GM12878 (cell line): ENCODE measurements around the gene INO80. TPM values are rescaled to one million over a fixed set of nuclear protein-coding genes. Genes with fewer than 3 reads are reported as not detected.

Experiments used
- ATAC-seq: fragments of 200-7000 bp; cut with Tn5 transposase; 3 replicates; pipeline ENCODE4 v1.9.1; 2020; ENCODE audit warnings: mild to moderate bottlenecking, moderate library complexity
- BruUV-seq: library from RNA; stranded (reverse); fragments of 400-500 nt; replicated peaks from 2 replicates; lab custom pipeline; 2021; lab: Mats Ljungman, UMichigan
- CTCF ChIA-PET: fragments of 300-600 bp; sonication (Branson Sonifier 250); formaldehyde crosslinking; extraction: SDS; loops from one replicate; lab custom pipeline; 2021; ENCODE audit warnings: inconsistent platforms; lab: Yijun Ruan, JAX
- POLR2A ChIA-PET: fragments of 350-600 bp; formaldehyde crosslinking; extraction: SDS; loops from one replicate; lab custom pipeline; 2021; ENCODE audit warnings: inconsistent platforms; lab: Charles Lee
- RAD21 ChIA-PET: fragments of 300-600 bp; sonication (Branson Sonifier 250); formaldehyde crosslinking; loops from one replicate; lab custom pipeline; 2023; ENCODE audit warnings: antibody characterized with exemption; ENCODE audit not compliant: unreplicated experiment; lab: Charles Lee
- SMC1A ChIA-PET: fragments of 300-600 bp; sonication (Branson Sonifier 250); formaldehyde crosslinking; loops from one replicate; lab custom pipeline; 2023; ENCODE audit not compliant: unreplicated experiment, uncharacterized antibody; lab: Charles Lee
- DNase-seq: peaks from one replicate; pipeline ENCODE4 v3.0.0-alpha.2; 2011; ENCODE audit warnings: low read depth, low spot score
- FAIRE-seq: peaks from 3 replicates; lab custom pipeline; 2011; peaks lifted over from hg19 to GRCh38; lab: Jason Lieb, UNC
- H2AFZ ChIP-seq: 2 replicates; pipeline ENCODE4 v1.6.0; 2011; ENCODE audit warnings: low read depth, low read length, control low read depth; ENCODE audit not compliant: control insufficient read depth
- H3K27ac ChIP-seq: 2 replicates; pipeline ENCODE4 v1.5.1; 2011; ENCODE audit warnings: control low read depth; ENCODE audit not compliant: control insufficient read depth, insufficient read depth
- H3K27me3 ChIP-seq, 2 experiments: replicated peaks in 1 of 2; 2 replicates each; pipeline versions ENCODE4 v1.6.0 to v1.6.1; 2011; ENCODE audit warnings: low read length in 1 of 2; ENCODE audit not compliant: control insufficient read depth in 2 of 2, insufficient read depth in 2 of 2
- H3K36me3 ChIP-seq, 2 experiments: 2 replicates each; pipeline ENCODE4 v1.5.1; 2011; ENCODE audit warnings: low read length in 1 of 2; ENCODE audit not compliant: control insufficient read depth in 2 of 2, insufficient read depth in 2 of 2
- H3K4me1 ChIP-seq: 2 replicates; pipeline ENCODE4 v1.6.1; 2011; ENCODE audit warnings: mild to moderate bottlenecking, low read length, moderate library complexity, mixed read lengths; ENCODE audit not compliant: control insufficient read depth, insufficient read depth
- H3K4me2 ChIP-seq: 2 replicates; pipeline ENCODE4 v1.6.0; 2011; ENCODE audit warnings: control low read depth; ENCODE audit not compliant: control insufficient read depth, insufficient read depth
- H3K4me3 ChIP-seq: fragments of 200-600 bp; sonication (generic); 2 replicates; pipeline ENCODE4 v1.5.1; 2016
- H3K79me2 ChIP-seq: 2 replicates; pipeline ENCODE4 v1.6.0; 2011; ENCODE audit warnings: low read length; ENCODE audit not compliant: control insufficient read depth, insufficient read depth
- H3K9ac ChIP-seq: 2 replicates; pipeline ENCODE4 v1.8.0; 2011; ENCODE audit warnings: low read length, control low read depth, mixed read lengths; ENCODE audit not compliant: control insufficient read depth, insufficient read depth
- H3K9me3 ChIP-seq: replicated peaks from 3 replicates; pipeline ENCODE4 v1.5.1; 2011; ENCODE audit warnings: mild to moderate bottlenecking, low read length; ENCODE audit not compliant: control insufficient read depth, insufficient read depth
- H4K20me1 ChIP-seq: 2 replicates; pipeline ENCODE4 v1.6.0; 2011; ENCODE audit not compliant: control insufficient read depth, insufficient read depth
- ATF7 ChIP-seq: fragments of 450-650 bp; IDR thresholded peaks from 2 replicates; pipeline ENCODE4 v1.6.1; 2016; ENCODE audit warnings: low read depth, mild to moderate bottlenecking
- BMI1 ChIP-seq: fragments of 450-650 bp; IDR thresholded peaks from 2 replicates; pipeline ENCODE4 v1.6.1; 2016; ENCODE audit warnings: mild to moderate bottlenecking, moderate library complexity, borderline replicate concordance
- CBX3 ChIP-seq: fragments of 200-600 bp; sonication (generic); IDR thresholded peaks from 2 replicates; pipeline ENCODE4 v1.6.1; 2016; ENCODE audit warnings: low read depth, borderline replicate concordance
- ELK1 ChIP-seq: IDR thresholded peaks from 2 replicates; pipeline ENCODE4 v1.6.1; 2012; ENCODE audit warnings: low read depth, low read length, improper control_type of control experiment
- EP300 ChIP-seq, 2 experiments: fragments of 150-350 bp in 1 of 2; IDR thresholded peaks; 2 replicates each; pipeline ENCODE4 v1.6.1; 2011 to 2012; ENCODE audit warnings: low read depth in 2 of 2, low read length in 2 of 2, borderline replicate concordance in 1 of 2, improper control_type of control experiment in 1 of 2, inconsistent platforms in 1 of 2; ENCODE audit not compliant: control insufficient read depth in 1 of 2
- GABPA ChIP-seq: IDR thresholded peaks from 2 replicates; pipeline ENCODE4 v1.6.1; 2014; ENCODE audit warnings: antibody characterized with exemption, low read depth, mild to moderate bottlenecking, inconsistent platforms
- LARP7 ChIP-seq: fragments of 450-650 bp; IDR thresholded peaks from 2 replicates; pipeline ENCODE4 v1.6.1; 2017; ENCODE audit warnings: mild to moderate bottlenecking
- NFIC ChIP-seq: IDR thresholded peaks from 2 replicates; pipeline ENCODE4 v1.6.1; 2012; ENCODE audit warnings: low read depth, mild to moderate bottlenecking, inconsistent platforms, low read length, moderate library complexity
- RB1 ChIP-seq: fragments of 450-650 bp; formaldehyde crosslinking; IDR thresholded peaks from 2 replicates; pipeline ENCODE4 v1.6.1; 2017; ENCODE audit warnings: mild to moderate bottlenecking, borderline replicate concordance
- STAT3 ChIP-seq: IDR thresholded peaks from 2 replicates; pipeline ENCODE4 v1.6.1; 2011; ENCODE audit warnings: low read depth, low read length, improper control_type of control experiment
- YBX1 ChIP-seq: fragments of 450-650 bp; IDR thresholded peaks from 2 replicates; pipeline ENCODE4 v1.6.1; 2016; ENCODE audit warnings: antibody characterized with exemption
- ZBTB33 ChIP-seq: fragments of 450-650 bp; IDR thresholded peaks from 2 replicates; pipeline ENCODE4 v1.6.1; 2017; ENCODE audit warnings: mild to moderate bottlenecking
- ZNF384 ChIP-seq: IDR thresholded peaks from 2 replicates; pipeline ENCODE4 v1.6.1; 2012; ENCODE audit warnings: low read depth, mild to moderate bottlenecking, low read length, improper control_type of control experiment, borderline replicate concordance
- ZZZ3 ChIP-seq: IDR thresholded peaks from 2 replicates; pipeline ENCODE4 v1.6.1; 2011; ENCODE audit warnings: low read depth; ENCODE audit not compliant: control insufficient read depth, insufficient read length
- WGBS: methylation state at CpG from one replicate; pipeline ENCODE4 v1.1.6; 2016; ENCODE audit warnings: low lambda C conversion rate; ENCODE audit not compliant: insufficient replicate concordance, insufficient coverage; ENCODE audit errors: missing lambda C conversion rate; 5-methylcytosine and 5-hydroxymethylcytosine counted together
- in situ Hi-C: fragments of 300-500 bp; cut with MboI; formaldehyde crosslinking; loops from 9 replicates; pipeline ENCODE4 v1.14.3; 2018; ENCODE audit warnings: mixed read lengths
- intact Hi-C: fragments of 100-400 bp; cut with micrococcal nuclease; formaldehyde crosslinking; loops from one replicate; pipeline ENCODE4 v1.14.2; 2022; ENCODE audit not compliant: unreplicated experiment
- polyA plus RNA-seq, 11 experiments: library from polyadenylated mRNA; depleted of rRNA in 4 of 11; unstranded in 6 of 11; stranded (reverse) in 5 of 11; fragments of >200 nt; fragmentation: Nextera tagmentation in 4 of 11; fragmentation: Illumina TruSeq in 1 of 11; extraction: Ambion mirVana in 4 of 11; extraction: Trizol in 1 of 11; gene quantifications; 1 replicate in 1 of 11; 2 replicates in 10 of 11; pipeline versions ENCODE4 v1.2.1 to v1.2.3, GENCODE V29; 2011 to 2016; ENCODE audit warnings: inconsistent platforms in 2 of 11, missing spikeins in 2 of 11, low read depth in 1 of 11
- total RNA-seq, 4 experiments: library from RNA; depleted of rRNA in 3 of 4; stranded (reverse); fragments of >200 nt in 3 of 4; fragmentation: Illumina TruSeq in 1 of 4; extraction: Trizol in 1 of 4; gene quantifications; 2 replicates each; pipeline versions ENCODE4 v1.2.1 to v1.2.3, GENCODE V29; 2013 to 2021

Gene INO80
- total and polyA plus RNA-seq, 10 of the 15 experiments (the other 5 are each of a cell fraction or from before 2014, with no cell fraction given) = 4.5 to 25.0 (median 14.2) TPM

GRCh38 chr15:41085029-41085428 lies 31.1 kb downstream of the INO80 start:
- Histone ChIP-seq H3K4me2 (no peak overlapping the region), H3K27ac (no peak overlapping the region), H3K4me3 (no peak overlapping the region), H3K9ac (no peak overlapping the region), H2AFZ (no peak overlapping the region), H3K9me3 (no peaks in the 10 kb centered on the region), H4K20me1 (no peaks in the 10 kb centered on the region), H3K79me2 (no peaks in the 10 kb centered on the region), H3K4me1 (peaks cover 4% of the 10 kb centered on the region; the same call in 1 of the 2 replicates), H3K27me3 (no peaks in the 10 kb centered on the region), H3K36me3 (peaks cover 2 to 26% of the 10 kb centered on the region in 2 experiments)
- FAIRE-seq = no peak
- SMC1A ChIA-PET = no interaction called here
- RAD21 ChIA-PET = no interaction called here
- CTCF ChIA-PET = no interaction called here
- no peak for TF ChIP-seq BMI1
- no peak for TF ChIP-seq STAT3
- TF ChIP-seq LARP7 = no peak
- no peak for TF ChIP-seq ZNF384
- no peak for ATAC-seq
- POLR2A ChIA-PET = no interaction called here
- DNase-seq = no peak
- in situ Hi-C loops (no loop called here), intact Hi-C loops (no loop called here)
- BruUV-seq = no TSS peak
- WGBS = 74% methylated on average over 3 of the region's 3 CpGs

GRCh38 chr15:41080144-41080543 lies 35.9 kb downstream of the INO80 start:
- ChIA-PET POLR2A (no interaction called here), SMC1A (interaction anchor here (0.9 kb wide), 1 partner anchor 173 kb away, joined by 3 read pairs; no protein-coding TSS in a partner anchor), RAD21 (no interaction called here), CTCF (no interaction called here)
- Histone ChIP-seq H3K9me3 (no peaks in the 10 kb centered on the region), H3K79me2 (no peaks in the 10 kb centered on the region), H2AFZ (no peak overlapping the region), H3K9ac (no peak overlapping the region), H3K4me2 (no peak overlapping the region), H4K20me1 (no peaks in the 10 kb centered on the region), H3K27ac (no peak overlapping the region), H3K36me3 (peaks cover 6 to 31% of the 10 kb centered on the region in 2 experiments), H3K4me3 (no peak overlapping the region), H3K27me3 (no peaks in the 10 kb centered on the region), H3K4me1 (no peaks in the 10 kb centered on the region)
- BruUV-seq = no TSS peak
- WGBS = 77% methylated on average over 1 of the region's 1 CpG
- in situ Hi-C loops = no loop called here
- ATAC-seq (no peak), DNase-seq (no peak), FAIRE-seq (no peak)
- intact Hi-C loops = no loop called here
- no peak for TF ChIP-seq GABPA
- TF ChIP-seq ZBTB33 = no peak
- TF ChIP-seq ELK1 = no peak
- no peak for TF ChIP-seq EP300 (IDR thresholded peaks at IDR 0.05; ENCODE audit: borderline replicate concordance in 1 of 2, control insufficient read depth in 1 of 2, low read depth in 2 of 2, low read length in 2 of 2)
- TF ChIP-seq ATF7 = no peak
- TF ChIP-seq RB1 = no peak
- TF ChIP-seq ZZZ3 = no peak
- no peak for TF ChIP-seq YBX1
- no peak for TF ChIP-seq NFIC
- no peak for TF ChIP-seq CBX3
